ENCODE data around the gene MAPK14. TPM values are rescaled to one million over a fixed set of nuclear protein-coding genes. Genes with fewer than 3 reads are reported as not detected.

MAPK14 gene
- total and polyA plus RNA-seq, 4 donors: 27.3 to 55.2 (median 36.0) TPM

GRCh38 chr6:36050947-36051710, 23.5 kb downstream of the MAPK14 start:
- no peaks in the 10 kb centered on the region for H3K9me3 ChIP-seq (ENCODE audit: control insufficient read depth, insufficient read depth, low read length)
- H3K27ac ChIP-seq (ENCODE audit: low read depth, low read length): no peak overlapping the region
- H3K4me1 ChIP-seq (ENCODE audit: control insufficient read depth, insufficient read depth, low read length): no peaks in the 10 kb centered on the region
- no peak for DNase-seq (ENCODE audit: low read depth in 4 of 6, low spot score in 6 of 6)
- no peaks in the 10 kb centered on the region for H3K27me3 ChIP-seq (ENCODE audit: control insufficient read depth, insufficient read depth, low read length)
- 91% methylated on average over 8 of the region's 16 CpGs for WGBS (ENCODE audit: insufficient coverage)
- H3K4me3 ChIP-seq (ENCODE audit: low read depth, low read length): no peak overlapping the region
- no peaks in the 10 kb centered on the region for H3K36me3 ChIP-seq (ENCODE audit: control insufficient read depth, insufficient read depth, low read length)

- no peak for DNase-seq (ENCODE audit: low read depth in 4 of 6, low spot score in 6 of 6)
- Histone ChIP-seq H3K4me1 (ENCODE audit: control insufficient read depth, insufficient read depth, low read length) (no peaks in the 10 kb centered on the region), H3K9me3 (ENCODE audit: control insufficient read depth, insufficient read depth, low read length) (no peaks in the 10 kb centered on the region), H3K36me3 (ENCODE audit: control insufficient read depth, insufficient read depth, low read length) (no peaks in the 10 kb centered on the region), H3K27ac (ENCODE audit: low read depth, low read length) (no peak overlapping the region), H3K27me3 (ENCODE audit: control insufficient read depth, insufficient read depth, low read length) (no peaks in the 10 kb centered on the region), H3K4me3 (ENCODE audit: low read depth, low read length) (no peak overlapping the region)
- WGBS (ENCODE audit: insufficient coverage): 93% methylated on average over 2 of the region's 2 CpGs
Observed at GRCh38 chr6:36052097-36052496, 24.5 kb downstream of the MAPK14 start.

GRCh38 chr6:36053878-36054277, 26.3 kb downstream of the MAPK14 start:
- H3K27me3 ChIP-seq (ENCODE audit: control insufficient read depth, insufficient read depth, low read length): no peaks in the 10 kb centered on the region
- peak in 1 of 6 donors; percentile 5 for DNase-seq (ENCODE audit: low read depth in 4 of 6, low spot score in 6 of 6)
- no peak overlapping the region for H3K4me3 ChIP-seq (ENCODE audit: low read depth, low read length)
- H3K9me3 ChIP-seq (ENCODE audit: control insufficient read depth, insufficient read depth, low read length): no peaks in the 10 kb centered on the region
- no peak overlapping the region for H3K27ac ChIP-seq (ENCODE audit: low read depth, low read length)
- no peaks in the 10 kb centered on the region for H3K36me3 ChIP-seq (ENCODE audit: control insufficient read depth, insufficient read depth, low read length)
- WGBS (ENCODE audit: insufficient coverage): 88% methylated on average over 1 of the region's 2 CpGs
- no peaks in the 10 kb centered on the region for H3K4me1 ChIP-seq (ENCODE audit: control insufficient read depth, insufficient read depth, low read length)

GRCh38 chr6:36054415-36054814, 26.8 kb downstream of the MAPK14 start:
- H3K9me3 ChIP-seq (ENCODE audit: control insufficient read depth, insufficient read depth, low read length): no peaks in the 10 kb centered on the region
- DNase-seq (ENCODE audit: low read depth in 4 of 6, low spot score in 6 of 6): no peak
- no peak overlapping the region for H3K4me3 ChIP-seq (ENCODE audit: low read depth, low read length)
- no peaks in the 10 kb centered on the region for H3K27me3 ChIP-seq (ENCODE audit: control insufficient read depth, insufficient read depth, low read length)
- H3K27ac ChIP-seq (ENCODE audit: low read depth, low read length): no peak overlapping the region
- no peaks in the 10 kb centered on the region for H3K36me3 ChIP-seq (ENCODE audit: control insufficient read depth, insufficient read depth, low read length)
- H3K4me1 ChIP-seq (ENCODE audit: control insufficient read depth, insufficient read depth, low read length): no peaks in the 10 kb centered on the region
- no CpG with 5 or more reads among the region's 2 CpGs for WGBS (ENCODE audit: insufficient coverage)

- Histone ChIP-seq H3K9me3 (ENCODE audit: control insufficient read depth, insufficient read depth, low read length) (no peaks in the 10 kb centered on the region), H3K4me3 (ENCODE audit: low read depth, low read length) (no peak overlapping the region), H3K4me1 (ENCODE audit: control insufficient read depth, insufficient read depth, low read length) (no peaks in the 10 kb centered on the region), H3K27me3 (ENCODE audit: control insufficient read depth, insufficient read depth, low read length) (no peaks in the 10 kb centered on the region), H3K27ac (ENCODE audit: low read depth, low read length) (no peak overlapping the region), H3K36me3 (ENCODE audit: control insufficient read depth, insufficient read depth, low read length) (no peaks in the 10 kb centered on the region)
- no peak for DNase-seq (ENCODE audit: low read depth in 4 of 6, low spot score in 6 of 6)
- 63% methylated on average over 1 of the region's 2 CpGs for WGBS (ENCODE audit: insufficient coverage)
Observed at GRCh38 chr6:36054956-36055355, 27.3 kb downstream of the MAPK14 start.

GRCh38 chr6:36056178-36056577, 28.6 kb downstream of the MAPK14 start:
- Histone ChIP-seq H3K4me3 (ENCODE audit: low read depth, low read length) (no peak overlapping the region), H3K9me3 (ENCODE audit: control insufficient read depth, insufficient read depth, low read length) (no peaks in the 10 kb centered on the region), H3K27ac (ENCODE audit: low read depth, low read length) (no peak overlapping the region), H3K4me1 (ENCODE audit: control insufficient read depth, insufficient read depth, low read length) (no peaks in the 10 kb centered on the region), H3K27me3 (ENCODE audit: control insufficient read depth, insufficient read depth, low read length) (no peaks in the 10 kb centered on the region), H3K36me3 (ENCODE audit: control insufficient read depth, insufficient read depth, low read length) (no peaks in the 10 kb centered on the region)
- WGBS (ENCODE audit: insufficient coverage): no CpG with 5 or more reads among the region's 1 CpG
- DNase-seq (ENCODE audit: low read depth in 4 of 6, low spot score in 6 of 6): no peak

GRCh38 chr6:36061236-36061635, 33.6 kb downstream of the MAPK14 start:
- no peaks in the 10 kb centered on the region for H3K9me3 ChIP-seq (ENCODE audit: control insufficient read depth, insufficient read depth, low read length)
- 40% methylated on average over 1 of the region's 2 CpGs for WGBS (ENCODE audit: insufficient coverage)
- no peak overlapping the region for H3K4me3 ChIP-seq (ENCODE audit: low read depth, low read length)
- H3K27me3 ChIP-seq (ENCODE audit: control insufficient read depth, insufficient read depth, low read length): no peaks in the 10 kb centered on the region
- no peak overlapping the region for H3K27ac ChIP-seq (ENCODE audit: low read depth, low read length)
- H3K4me1 ChIP-seq (ENCODE audit: control insufficient read depth, insufficient read depth, low read length): no peaks in the 10 kb centered on the region
- DNase-seq (ENCODE audit: low read depth in 4 of 6, low spot score in 6 of 6): no peak
- H3K36me3 ChIP-seq (ENCODE audit: control insufficient read depth, insufficient read depth, low read length): peaks cover 2% of the 10 kb centered on the region

GRCh38 chr6:36062247-36062646, 34.6 kb downstream of the MAPK14 start:
- DNase-seq (ENCODE audit: low read depth in 4 of 6, low spot score in 6 of 6): no peak
- peaks cover 2% of the 10 kb centered on the region for H3K36me3 ChIP-seq (ENCODE audit: control insufficient read depth, insufficient read depth, low read length)
- no peak overlapping the region for H3K4me3 ChIP-seq (ENCODE audit: low read depth, low read length)
- no CpG with 5 or more reads among the region's 2 CpGs for WGBS (ENCODE audit: insufficient coverage)
- H3K4me1 ChIP-seq (ENCODE audit: control insufficient read depth, insufficient read depth, low read length): no peaks in the 10 kb centered on the region
- H3K9me3 ChIP-seq (ENCODE audit: control insufficient read depth, insufficient read depth, low read length): no peaks in the 10 kb centered on the region
- no peak overlapping the region for H3K27ac ChIP-seq (ENCODE audit: low read depth, low read length)
- no peaks in the 10 kb centered on the region for H3K27me3 ChIP-seq (ENCODE audit: control insufficient read depth, insufficient read depth, low read length)

GRCh38 chr6:36063318-36064060, 35.9 kb downstream of the MAPK14 start:
- H3K27ac ChIP-seq (ENCODE audit: low read depth, low read length): no peak overlapping the region
- no peaks in the 10 kb centered on the region for H3K27me3 ChIP-seq (ENCODE audit: control insufficient read depth, insufficient read depth, low read length)
- WGBS (ENCODE audit: insufficient coverage): 100% methylated on average over 2 of the region's 4 CpGs
- no peaks in the 10 kb centered on the region for H3K4me1 ChIP-seq (ENCODE audit: control insufficient read depth, insufficient read depth, low read length)
- H3K9me3 ChIP-seq (ENCODE audit: control insufficient read depth, insufficient read depth, low read length): no peaks in the 10 kb centered on the region
- H3K4me3 ChIP-seq (ENCODE audit: low read depth, low read length): no peak overlapping the region
- peaks cover 2% of the 10 kb centered on the region for H3K36me3 ChIP-seq (ENCODE audit: control insufficient read depth, insufficient read depth, low read length)
- no peak for DNase-seq (ENCODE audit: low read depth in 4 of 6, low spot score in 6 of 6)

Data from spinal cord (tissue), 10 donors.